ENCODE measurements around the gene KCNMB1. TPM values are rescaled to one million over a fixed set of nuclear protein-coding genes. Genes with fewer than 3 reads are reported as not detected.
A peak's percentile ranks its signal among the peaks of the same experiment; 100 is the strongest.

KCNMB1 gene
- total RNA-seq, 1 donor from 2014 or later = not detected

DNA sequence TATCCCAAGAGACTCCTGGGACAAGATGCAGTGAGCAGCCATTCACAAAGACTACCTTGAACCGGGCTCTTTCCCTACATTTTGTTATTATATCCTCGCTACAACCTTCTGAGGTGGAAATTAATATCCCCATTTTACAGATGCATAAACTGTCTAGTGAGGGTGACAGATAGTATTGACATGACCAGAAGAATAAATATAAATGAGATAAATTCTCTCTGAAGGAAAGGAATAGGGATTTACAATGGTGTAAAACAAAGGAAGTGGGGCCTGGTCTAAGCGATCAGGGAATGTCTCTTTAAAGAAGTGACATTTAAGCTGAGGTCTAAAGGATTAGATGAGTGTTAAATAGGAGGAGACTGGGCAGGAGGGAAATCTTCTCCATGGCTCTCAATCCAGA, 43.5 kb upstream of the KCNMB1 start:
- no peaks in the 10 kb centered on the region for H3K27me3 Mint-ChIP-seq (ENCODE audit: low read depth)

DNA sequence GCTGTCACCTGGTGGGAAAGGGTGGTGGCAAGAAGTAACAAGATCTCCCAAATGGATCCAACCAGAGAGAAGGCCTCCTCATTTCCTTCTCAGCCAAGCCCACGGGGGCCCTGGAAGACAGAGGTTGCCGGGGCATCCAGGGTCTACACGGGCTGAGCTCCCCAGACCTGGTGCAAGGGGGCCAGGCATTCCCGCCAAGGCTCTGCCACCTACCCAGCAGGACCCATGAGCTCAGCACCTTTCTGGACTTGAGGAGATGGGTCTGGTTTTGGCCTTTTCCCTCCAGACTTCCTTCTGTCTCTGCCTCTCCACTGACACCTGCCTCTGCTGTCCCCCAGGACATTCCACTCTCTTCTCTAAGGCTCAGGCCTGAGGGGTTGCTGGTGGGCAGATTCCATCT, 42.4 kb upstream of the KCNMB1 start:
- H3K27ac Mint-ChIP-seq (ENCODE audit: unreplicated experiment) = no peak overlapping the region
- no peaks in the 10 kb centered on the region for H3K27me3 Mint-ChIP-seq (ENCODE audit: low read depth)
- DNase-seq (ENCODE audit: low read depth, low spot score) = no peak
- no peaks in the 10 kb centered on the region for H3K9me3 Mint-ChIP-seq
- no peaks in the 10 kb centered on the region for H3K36me3 Mint-ChIP-seq (ENCODE audit: low read depth)
- TF ChIP-seq, protein P1, sequence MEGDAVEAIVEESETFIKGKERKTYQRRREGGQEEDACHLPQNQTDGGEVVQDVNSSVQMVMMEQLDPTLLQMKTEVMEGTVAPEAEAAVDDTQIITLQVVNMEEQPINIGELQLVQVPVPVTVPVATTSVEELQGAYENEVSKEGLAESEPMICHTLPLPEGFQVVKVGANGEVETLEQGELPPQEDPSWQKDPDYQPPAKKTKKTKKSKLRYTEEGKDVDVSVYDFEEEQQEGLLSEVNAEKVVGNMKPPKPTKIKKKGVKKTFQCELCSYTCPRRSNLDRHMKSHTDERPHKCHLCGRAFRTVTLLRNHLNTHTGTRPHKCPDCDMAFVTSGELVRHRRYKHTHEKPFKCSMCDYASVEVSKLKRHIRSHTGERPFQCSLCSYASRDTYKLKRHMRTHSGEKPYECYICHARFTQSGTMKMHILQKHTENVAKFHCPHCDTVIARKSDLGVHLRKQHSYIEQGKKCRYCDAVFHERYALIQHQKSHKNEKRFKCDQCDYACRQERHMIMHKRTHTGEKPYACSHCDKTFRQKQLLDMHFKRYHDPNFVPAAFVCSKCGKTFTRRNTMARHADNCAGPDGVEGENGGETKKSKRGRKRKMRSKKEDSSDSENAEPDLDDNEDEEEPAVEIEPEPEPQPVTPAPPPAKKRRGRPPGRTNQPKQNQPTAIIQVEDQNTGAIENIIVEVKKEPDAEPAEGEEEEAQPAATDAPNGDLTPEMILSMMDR (conservative IDR thresholded peaks at IDR 0.05) = no peak
- peaks cover under 1% of the 10 kb centered on the region for H3K4me1 Mint-ChIP-seq
- H3K4me3 Mint-ChIP-seq = no peak overlapping the region

More for the DNA sequence above, 43.5 kb upstream of the KCNMB1 start:
- no peak overlapping the region for H3K4me3 Mint-ChIP-seq
- H3K9me3 Mint-ChIP-seq = no peaks in the 10 kb centered on the region
- no peak overlapping the region for H3K27ac Mint-ChIP-seq (ENCODE audit: unreplicated experiment)
- H3K36me3 Mint-ChIP-seq (ENCODE audit: low read depth) = no peaks in the 10 kb centered on the region
- DNase-seq (ENCODE audit: low read depth, low spot score) = no peak
- TF ChIP-seq, protein P1 (conservative IDR thresholded peaks at IDR 0.05) = no peak
- H3K4me1 Mint-ChIP-seq = peaks cover 4% of the 10 kb centered on the region

DNA sequence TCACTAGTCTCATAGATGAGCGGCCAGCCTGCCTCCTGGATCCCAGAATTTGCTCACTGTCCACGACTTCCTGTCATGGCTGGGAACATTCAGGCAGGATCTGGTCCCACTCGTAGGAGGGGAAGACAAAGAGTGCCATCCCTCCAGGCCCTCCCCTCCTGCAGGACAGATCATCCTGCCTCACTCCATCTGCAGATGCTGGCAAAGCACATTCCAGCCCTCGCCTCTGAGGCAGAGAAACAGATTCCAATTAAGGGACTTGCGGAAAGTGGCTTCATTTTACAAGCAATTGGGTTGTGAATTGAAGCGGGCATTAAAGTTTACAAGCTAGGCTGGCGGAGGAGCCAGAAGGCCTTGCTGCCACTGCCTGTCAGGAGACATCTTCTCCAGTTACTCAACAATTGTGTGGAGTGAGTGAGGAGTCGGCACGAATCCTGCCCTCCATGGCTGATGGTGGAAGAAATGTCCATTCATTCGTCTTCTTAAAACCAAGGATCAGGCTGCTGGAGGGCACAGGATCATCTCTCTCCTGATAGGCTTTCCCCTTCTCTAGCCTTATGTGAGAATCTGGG, 41.8 kb upstream of the KCNMB1 start:
- no peak for DNase-seq (ENCODE audit: low read depth, low spot score)
- TF ChIP-seq, protein P1 (conservative IDR thresholded peaks at IDR 0.05) = no peak
- Mint-ChIP-seq H3K36me3 (ENCODE audit: low read depth) (no peaks in the 10 kb centered on the region), H3K9me3 (no peaks in the 10 kb centered on the region), H3K4me1 (no peaks in the 10 kb centered on the region), H3K27me3 (ENCODE audit: low read depth) (no peaks in the 10 kb centered on the region), H3K4me3 (no peak overlapping the region), H3K27ac (ENCODE audit: unreplicated experiment) (no peak overlapping the region)

DNA sequence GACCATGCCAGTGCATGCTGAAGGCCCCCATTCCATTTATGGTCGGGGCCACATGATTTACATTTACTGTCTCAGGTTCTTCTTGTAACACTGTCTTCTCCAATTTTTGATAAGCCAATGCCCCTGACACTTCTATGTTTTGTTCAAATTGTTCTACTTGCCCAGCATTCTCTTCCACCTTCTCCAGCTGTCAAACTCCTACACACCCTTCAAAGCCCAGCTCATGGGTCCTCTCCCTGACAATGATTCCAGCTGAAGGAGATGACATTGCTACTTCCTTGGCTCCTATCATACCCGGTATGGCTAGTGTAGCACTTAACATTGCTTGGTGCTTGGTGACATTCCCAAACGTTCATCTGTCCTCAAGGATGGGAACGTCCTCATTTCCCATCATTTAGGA, 41.1 kb upstream of the KCNMB1 start:
- no peak overlapping the region for H3K4me3 Mint-ChIP-seq
- no peak overlapping the region for H3K27ac Mint-ChIP-seq (ENCODE audit: unreplicated experiment)
- H3K4me1 Mint-ChIP-seq = no peaks in the 10 kb centered on the region
- H3K36me3 Mint-ChIP-seq (ENCODE audit: low read depth) = no peaks in the 10 kb centered on the region
- H3K9me3 Mint-ChIP-seq = no peaks in the 10 kb centered on the region
- TF ChIP-seq, protein P1 (conservative IDR thresholded peaks at IDR 0.05) = no peak
- H3K27me3 Mint-ChIP-seq (ENCODE audit: low read depth) = no peaks in the 10 kb centered on the region
- DNase-seq (ENCODE audit: low read depth, low spot score) = no peak

DNA sequence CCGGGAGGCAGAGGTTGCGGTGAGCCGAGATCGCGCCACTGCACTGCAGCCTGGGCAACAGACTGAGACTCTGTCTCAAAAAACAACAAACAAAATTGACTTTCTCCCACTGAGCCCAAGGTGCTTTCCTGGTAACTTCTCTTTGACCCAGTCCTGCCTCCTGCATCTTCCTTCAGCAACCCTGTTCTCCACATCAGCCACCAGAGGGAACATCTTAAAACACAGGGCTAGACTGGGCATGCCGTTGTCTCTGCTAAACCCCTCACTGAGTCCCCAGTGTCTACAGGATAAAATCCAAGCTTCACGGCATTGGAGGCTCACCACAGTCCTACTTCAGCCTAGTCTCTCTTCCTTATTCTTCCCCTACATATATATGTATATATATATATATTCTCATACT, 39.8 kb upstream of the KCNMB1 start:
- DNase-seq (ENCODE audit: low read depth, low spot score) = no peak
- Mint-ChIP-seq H3K27me3 (ENCODE audit: low read depth) (no peaks in the 10 kb centered on the region), H3K4me1 (no peaks in the 10 kb centered on the region), H3K36me3 (ENCODE audit: low read depth) (no peaks in the 10 kb centered on the region), H3K4me3 (no peak overlapping the region), H3K9me3 (no peaks in the 10 kb centered on the region), H3K27ac (ENCODE audit: unreplicated experiment) (no peak overlapping the region)
- TF ChIP-seq, protein P1 (conservative IDR thresholded peaks at IDR 0.05) = peak; percentile 34

Data from neural crest cell (in vitro differentiated cells).